Astrocyte of the cerebellum (primary cell): ENCODE results near the gene NDFIP1.

ENCODE experiments used
- DNase-seq: peaks from one replicate; pipeline ENCODE4 v3.0.0-alpha.2; 2011; ENCODE audit warnings: low read depth
- H3K4me3 ChIP-seq: 2 replicates; pipeline ENCODE4 v1.5.1; 2011; ENCODE audit warnings: mild to moderate bottlenecking, low read depth, low read length, moderate library complexity
- in situ Hi-C: cut with HindIII; loops from 2 replicates; pipeline ENCODE4 v1.10.0; 2017; ENCODE audit warnings: low sequenced_read_pairs
- TF ChIP-seq, protein P1 (sequence below): IDR thresholded peaks from 2 replicates; pipeline ENCODE4 v1.5.1; 2012; ENCODE audit warnings: low read length, low read depth, moderate library complexity, mild to moderate bottlenecking; ENCODE audit errors: missing control alignments

NDFIP1 gene

DNA sequence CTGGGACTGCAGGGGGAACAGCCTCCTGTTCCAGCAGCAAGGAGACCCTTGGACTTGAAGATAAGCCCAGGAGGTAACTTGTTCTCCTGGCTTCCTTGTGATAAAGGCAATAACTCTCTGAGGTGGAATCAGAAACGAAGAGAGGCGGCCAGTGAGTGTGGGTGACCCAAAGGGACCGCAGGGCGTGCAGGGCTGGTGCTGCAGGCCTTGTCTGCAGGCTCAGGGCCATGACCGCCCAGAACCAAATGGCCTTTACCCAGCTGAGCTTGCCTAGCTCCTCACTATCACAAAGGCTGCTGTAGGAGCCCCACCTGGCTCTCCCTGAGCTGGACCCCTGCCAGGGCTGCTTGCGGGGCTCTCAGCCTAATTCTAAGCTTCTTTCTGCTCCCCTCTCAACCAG, 72.5 kb downstream of the NDFIP1 start:
- in situ Hi-C loops, result no loop called here
- TF ChIP-seq, protein P1, sequence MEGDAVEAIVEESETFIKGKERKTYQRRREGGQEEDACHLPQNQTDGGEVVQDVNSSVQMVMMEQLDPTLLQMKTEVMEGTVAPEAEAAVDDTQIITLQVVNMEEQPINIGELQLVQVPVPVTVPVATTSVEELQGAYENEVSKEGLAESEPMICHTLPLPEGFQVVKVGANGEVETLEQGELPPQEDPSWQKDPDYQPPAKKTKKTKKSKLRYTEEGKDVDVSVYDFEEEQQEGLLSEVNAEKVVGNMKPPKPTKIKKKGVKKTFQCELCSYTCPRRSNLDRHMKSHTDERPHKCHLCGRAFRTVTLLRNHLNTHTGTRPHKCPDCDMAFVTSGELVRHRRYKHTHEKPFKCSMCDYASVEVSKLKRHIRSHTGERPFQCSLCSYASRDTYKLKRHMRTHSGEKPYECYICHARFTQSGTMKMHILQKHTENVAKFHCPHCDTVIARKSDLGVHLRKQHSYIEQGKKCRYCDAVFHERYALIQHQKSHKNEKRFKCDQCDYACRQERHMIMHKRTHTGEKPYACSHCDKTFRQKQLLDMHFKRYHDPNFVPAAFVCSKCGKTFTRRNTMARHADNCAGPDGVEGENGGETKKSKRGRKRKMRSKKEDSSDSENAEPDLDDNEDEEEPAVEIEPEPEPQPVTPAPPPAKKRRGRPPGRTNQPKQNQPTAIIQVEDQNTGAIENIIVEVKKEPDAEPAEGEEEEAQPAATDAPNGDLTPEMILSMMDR, result no peak
- DNase-seq, result no peak
- no peak overlapping the region for H3K4me3 ChIP-seq

DNA sequence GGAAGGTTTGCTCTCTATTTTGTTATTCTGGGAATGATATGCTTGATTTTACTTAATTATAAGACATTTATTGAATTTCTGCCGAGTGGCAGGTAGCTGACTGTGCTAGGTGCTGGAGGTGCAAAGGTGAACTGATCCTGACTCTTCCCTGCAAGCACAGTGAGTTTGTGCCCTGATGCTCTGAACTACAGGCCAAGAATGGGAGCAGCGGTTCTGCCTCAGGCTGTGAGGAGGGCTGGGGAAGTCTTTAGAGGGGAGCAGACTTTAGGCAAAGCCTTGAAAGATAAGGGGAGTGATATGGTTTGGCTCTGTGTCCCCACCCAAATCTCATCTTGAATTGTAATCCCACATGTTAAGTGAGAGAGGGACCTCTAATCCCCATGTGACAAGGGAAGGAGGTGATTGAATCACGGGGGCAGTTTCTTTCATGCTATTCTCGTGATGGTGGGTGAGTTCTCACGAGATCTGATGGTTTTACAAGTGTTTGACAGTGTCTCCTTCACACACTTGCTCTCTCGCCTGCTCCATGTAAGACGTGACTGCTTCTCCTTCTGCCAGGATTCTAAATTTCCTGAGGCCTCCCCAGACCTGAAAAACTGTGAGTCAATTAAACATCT, 73.1 kb downstream of the NDFIP1 start:
- no peak overlapping the region for H3K4me3 ChIP-seq
- in situ Hi-C loops, result no loop called here
- TF ChIP-seq, protein P1, result no peak
- DNase-seq, result no peak

DNA sequence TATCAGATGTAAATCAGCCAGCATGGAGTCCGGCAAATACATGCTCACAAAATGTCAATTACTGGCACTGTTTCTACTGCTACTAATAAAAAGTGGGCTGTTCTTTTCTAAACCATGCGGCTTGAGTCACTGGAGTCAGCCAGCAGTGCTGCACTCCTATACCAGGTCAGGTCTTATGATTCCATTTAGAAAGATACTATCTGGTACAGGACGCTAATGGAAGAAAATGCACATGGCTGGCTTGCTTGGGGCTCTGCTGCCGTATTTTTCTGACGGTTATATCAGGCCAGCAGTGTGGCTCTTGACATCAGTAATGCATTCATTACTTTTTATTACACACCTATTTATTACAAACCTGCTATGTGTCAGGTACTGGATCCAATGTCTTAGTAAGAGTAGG, 74.3 kb downstream of the NDFIP1 start:
- no peak overlapping the region for H3K4me3 ChIP-seq
- TF ChIP-seq, protein P1, result no peak
- in situ Hi-C loops, result no loop called here
- no peak for DNase-seq

DNA sequence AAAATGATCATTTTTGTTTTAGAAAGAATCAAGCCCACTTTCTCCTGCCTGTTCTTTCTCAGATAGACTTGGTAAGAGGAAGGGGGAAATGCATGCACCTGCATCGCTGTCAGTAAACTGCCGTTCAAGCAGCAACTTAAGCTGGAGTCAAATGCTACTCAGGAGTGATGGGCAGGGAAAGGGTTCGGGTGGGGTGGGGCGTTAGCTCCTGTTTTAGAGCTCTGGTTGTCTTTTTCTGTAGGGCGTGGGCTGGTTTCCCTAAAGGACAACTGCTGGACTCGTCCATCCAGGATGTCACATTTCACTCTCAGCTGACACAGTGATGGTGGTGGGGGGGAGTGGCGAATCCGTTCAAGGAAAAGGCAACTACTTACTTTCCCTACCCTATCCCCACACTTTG, 75.0 kb downstream of the NDFIP1 start:
- TF ChIP-seq, protein P1, result no peak
- in situ Hi-C loops, result no loop called here

DNA sequence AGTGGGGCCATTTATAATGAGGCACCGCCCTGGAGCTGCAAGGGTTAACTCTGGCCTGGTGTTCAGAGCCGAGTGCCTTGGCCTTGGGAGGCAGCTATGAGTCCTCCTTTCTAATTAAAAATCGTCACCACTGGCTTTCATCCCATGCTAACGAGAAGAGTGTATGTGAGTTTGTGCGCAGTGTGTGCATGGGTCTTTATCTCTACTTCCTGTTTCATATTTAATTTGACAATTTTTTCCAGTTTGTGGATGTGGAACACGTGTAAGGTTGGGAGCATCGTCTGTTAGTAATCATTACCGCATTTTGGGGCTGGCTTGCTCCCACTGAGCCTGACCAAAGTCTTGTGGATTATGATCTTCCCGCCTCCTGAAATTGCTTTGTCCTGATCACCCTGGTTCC, 76.4 kb downstream of the NDFIP1 start:
- TF ChIP-seq, protein P1, result no peak
- in situ Hi-C loops, result no loop called here
- H3K4me3 ChIP-seq, result no peak overlapping the region
- DNase-seq, result no peak

More for the DNA sequence above, 75.0 kb downstream of the NDFIP1 start:
- DNase-seq, result no peak
- no peak overlapping the region for H3K4me3 ChIP-seq

DNA sequence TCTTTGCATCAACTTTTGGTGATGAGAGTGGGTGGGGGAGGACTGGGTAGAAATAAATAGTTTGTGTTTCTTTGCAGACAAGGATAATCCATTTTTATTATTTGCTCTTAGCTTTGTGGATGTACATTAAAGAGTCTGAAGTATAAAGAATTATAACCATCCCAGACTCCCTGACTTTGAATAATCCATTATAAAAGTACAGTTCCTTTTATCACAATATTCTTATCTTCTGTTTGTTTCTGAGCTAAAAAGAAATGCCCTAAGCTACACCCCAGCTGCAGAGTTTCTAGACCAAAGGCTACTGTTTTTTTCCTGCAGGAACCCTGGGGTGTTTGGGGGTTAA, 77.9 kb downstream of the NDFIP1 start:
- in situ Hi-C loops, result no loop called here
- H3K4me3 ChIP-seq, result no peak overlapping the region
- TF ChIP-seq, protein P1, result no peak
- no peak for DNase-seq
